H9 (cell line): ENCODE measurements around the gene HOXC12. TPM values are rescaled to one million over a fixed set of nuclear protein-coding genes. Genes with fewer than 3 reads are reported as not detected.

Experiments used
- DNase-seq: peaks from one replicate; pipeline ENCODE4 v3.0.0-alpha.2; 2017
- H2AFZ ChIP-seq: one replicate; pipeline ENCODE4 v1.6.1; 2013; ENCODE audit warnings: mild to moderate bottlenecking, low read length, control low read depth, moderate library complexity
- H2AK5ac ChIP-seq: 2 replicates; pipeline ENCODE4 v1.6.1; 2013; ENCODE audit warnings: low read length, control low read depth, mixed read lengths; ENCODE audit not compliant: insufficient read length
- H2BK120ac ChIP-seq: one replicate; pipeline ENCODE4 v1.6.1; 2013; ENCODE audit warnings: low read depth, mild to moderate bottlenecking, low read length, control low read depth, inconsistent platforms; ENCODE audit not compliant: poor library complexity, severe bottlenecking
- H2BK12ac ChIP-seq: 2 replicates; pipeline ENCODE4 v1.6.1; 2013; ENCODE audit warnings: low read length, control low read depth, mixed read lengths, low read depth; ENCODE audit not compliant: insufficient read length
- H2BK15ac ChIP-seq: 2 replicates; pipeline ENCODE4 v1.6.1; 2013; ENCODE audit warnings: low read depth, low read length, control low read depth
- H2BK20ac ChIP-seq: one replicate; pipeline ENCODE4 v1.6.1; 2013; ENCODE audit warnings: low read depth, mild to moderate bottlenecking, low read length, control low read depth, inconsistent platforms; ENCODE audit not compliant: poor library complexity, severe bottlenecking
- H2BK5ac ChIP-seq: 2 replicates; pipeline ENCODE4 v1.6.1; 2013; ENCODE audit warnings: low read length, control low read depth, mixed read lengths; ENCODE audit not compliant: insufficient read length
- H3K14ac ChIP-seq: 2 replicates; pipeline ENCODE4 v1.6.1; 2013; ENCODE audit warnings: low read length, control low read depth; ENCODE audit not compliant: insufficient read depth
- H3K18ac ChIP-seq: 2 replicates; pipeline ENCODE4 v1.6.1; 2013; ENCODE audit warnings: low read depth, mild to moderate bottlenecking, mixed read lengths, low read length, control low read depth; ENCODE audit not compliant: insufficient read length
- H3K23ac ChIP-seq: 2 replicates; pipeline ENCODE4 v1.6.1; 2013; ENCODE audit warnings: low read length, control low read depth, mixed read lengths, low read depth; ENCODE audit not compliant: insufficient read length
- H3K23me2 ChIP-seq: 2 replicates; pipeline ENCODE4 v1.6.1; 2013; ENCODE audit warnings: low read depth, mild to moderate bottlenecking, mixed read lengths, low read length, control low read depth; ENCODE audit not compliant: insufficient read length, poor library complexity, severe bottlenecking
- H3K27ac ChIP-seq: 2 replicates; pipeline ENCODE4 v1.5.1; 2013; ENCODE audit warnings: low read length, control low read depth, mixed read lengths, low read depth; ENCODE audit not compliant: insufficient read length
- H3K27me3 ChIP-seq: 2 replicates; pipeline ENCODE4 v1.6.1; 2013; ENCODE audit warnings: low read length, control low read depth, inconsistent platforms; ENCODE audit not compliant: insufficient read depth
- H3K4ac ChIP-seq: 2 replicates; pipeline ENCODE4 v1.6.1; 2013; ENCODE audit warnings: low read depth, mild to moderate bottlenecking, control low read depth, inconsistent platforms, low read length, moderate library complexity
- H3K4me1 ChIP-seq: 2 replicates; pipeline ENCODE4 v1.6.1; 2013; ENCODE audit warnings: low read length, control low read depth, inconsistent platforms; ENCODE audit not compliant: insufficient read depth
- H3K4me2 ChIP-seq: 2 replicates; pipeline ENCODE4 v1.6.1; 2013; ENCODE audit warnings: low read length, control low read depth, mixed read lengths; ENCODE audit not compliant: insufficient read length, insufficient read depth
- H3K56ac ChIP-seq: 2 replicates; pipeline ENCODE4 v1.6.1; 2013; ENCODE audit warnings: low read depth, mild to moderate bottlenecking, mixed read lengths, low read length, control low read depth; ENCODE audit not compliant: insufficient read length
- H3K79me1 ChIP-seq: 2 replicates; pipeline ENCODE4 v1.6.1; 2013; ENCODE audit warnings: low read depth, mild to moderate bottlenecking, moderate library complexity, low read length, control low read depth, inconsistent platforms; ENCODE audit not compliant: insufficient read depth, poor library complexity, severe bottlenecking
- H3K79me2 ChIP-seq: 2 replicates; pipeline ENCODE4 v1.6.1; 2013; ENCODE audit warnings: low read length, control low read depth, inconsistent platforms; ENCODE audit not compliant: insufficient read depth
- H3K9ac ChIP-seq: 2 replicates; pipeline ENCODE4 v1.6.1; 2013; ENCODE audit warnings: low read length, control low read depth, mixed read lengths; ENCODE audit not compliant: insufficient read length; ENCODE audit errors: extremely low read depth
- H3K9me3 ChIP-seq: one replicate; pipeline ENCODE4 v1.6.1; 2013; ENCODE audit warnings: low read depth, low read length, inconsistent platforms; ENCODE audit not compliant: control insufficient read depth
- H3T11ph ChIP-seq: one replicate; pipeline ENCODE4 v1.6.1; 2013; ENCODE audit warnings: mild to moderate bottlenecking, low read length, control low read depth, inconsistent platforms
- H4K20me1 ChIP-seq: one replicate; pipeline ENCODE4 v1.6.1; 2013; ENCODE audit not compliant: control insufficient read depth, insufficient read length, insufficient read depth
- H4K5ac ChIP-seq: 2 replicates; pipeline ENCODE4 v1.6.1; 2013; ENCODE audit warnings: low read depth, mild to moderate bottlenecking, mixed read lengths, low read length, control low read depth; ENCODE audit not compliant: insufficient read length
- H4K8ac ChIP-seq: replicated peaks from 2 replicates; pipeline ENCODE4 v1.6.1; 2013; ENCODE audit warnings: low read length, control low read depth, mixed read lengths, low read depth; ENCODE audit not compliant: insufficient read length
- H4K91ac ChIP-seq: 2 replicates; pipeline ENCODE4 v1.6.1; 2013; ENCODE audit warnings: low read depth, mild to moderate bottlenecking, moderate library complexity, mixed read lengths, low read length, control low read depth; ENCODE audit not compliant: insufficient read length
- H3K27ac Mint-ChIP-seq, 3 experiments: 2 replicates in 2 of 3; 3 replicates in 1 of 3; pipeline ENCODE4 v1.8.0; 2020 to 2021; ENCODE audit warnings: mixed read lengths in 3 of 3, mild to moderate bottlenecking in 1 of 3, moderate library complexity in 1 of 3
- H3K27me3 Mint-ChIP-seq: 2 replicates; pipeline ENCODE4 v1.8.0; 2021; ENCODE audit warnings: low read depth, mild to moderate bottlenecking, moderate library complexity, mixed read lengths
- H3K36me3 Mint-ChIP-seq, 3 experiments: 2 replicates in 2 of 3; 3 replicates in 1 of 3; pipeline ENCODE4 v1.8.0; 2020 to 2021; ENCODE audit warnings: low read depth in 3 of 3, mixed read lengths in 3 of 3; ENCODE audit not compliant: insufficient read depth in 1 of 3
- H3K4me1 Mint-ChIP-seq, 2 experiments: 2 replicates each; pipeline ENCODE4 v1.8.0; 2020; ENCODE audit warnings: mixed read lengths in 2 of 2
- H3K4me3 Mint-ChIP-seq, 2 experiments: 2 replicates in 1 of 2; 3 replicates in 1 of 2; pipeline ENCODE4 v1.8.0; 2020 to 2021; ENCODE audit warnings: mild to moderate bottlenecking in 2 of 2, mixed read lengths in 2 of 2, moderate library complexity in 1 of 2
- H3K9me3 Mint-ChIP-seq, 2 experiments: 2 replicates in 1 of 2; 3 replicates in 1 of 2; pipeline ENCODE4 v1.8.0; 2020; ENCODE audit warnings: mild to moderate bottlenecking in 2 of 2, mixed read lengths in 2 of 2, moderate library complexity in 1 of 2
- WGBS: extraction: QIAGEN DNeasy Blood & Tissue Kit; methylation state at CpG from one replicate; pipeline ENCODE4 v1.1.7; 2013; ENCODE audit warnings: missing lambda C conversion rate, low lambda C conversion rate, mixed read lengths; ENCODE audit not compliant: insufficient read length; ENCODE audit errors: extremely low coverage; 5-methylcytosine and 5-hydroxymethylcytosine counted together
- total RNA-seq: library from RNA; stranded (reverse); gene quantifications from 2 replicates; pipeline ENCODE4 v1.2.1, GENCODE V29; 2021
- TF ChIP-seq, protein P1 (sequence below): fragments of 200-600 bp; sonication (generic); conservative IDR thresholded peaks from 3 replicates; pipeline ENCODE4 v1.8.0; 2021; ENCODE audit warnings: antibody characterized with exemption, mild to moderate bottlenecking

The HOXC12 gene
- total RNA-seq, 1 experiment from 2014 or later, result not detected

DNA sequence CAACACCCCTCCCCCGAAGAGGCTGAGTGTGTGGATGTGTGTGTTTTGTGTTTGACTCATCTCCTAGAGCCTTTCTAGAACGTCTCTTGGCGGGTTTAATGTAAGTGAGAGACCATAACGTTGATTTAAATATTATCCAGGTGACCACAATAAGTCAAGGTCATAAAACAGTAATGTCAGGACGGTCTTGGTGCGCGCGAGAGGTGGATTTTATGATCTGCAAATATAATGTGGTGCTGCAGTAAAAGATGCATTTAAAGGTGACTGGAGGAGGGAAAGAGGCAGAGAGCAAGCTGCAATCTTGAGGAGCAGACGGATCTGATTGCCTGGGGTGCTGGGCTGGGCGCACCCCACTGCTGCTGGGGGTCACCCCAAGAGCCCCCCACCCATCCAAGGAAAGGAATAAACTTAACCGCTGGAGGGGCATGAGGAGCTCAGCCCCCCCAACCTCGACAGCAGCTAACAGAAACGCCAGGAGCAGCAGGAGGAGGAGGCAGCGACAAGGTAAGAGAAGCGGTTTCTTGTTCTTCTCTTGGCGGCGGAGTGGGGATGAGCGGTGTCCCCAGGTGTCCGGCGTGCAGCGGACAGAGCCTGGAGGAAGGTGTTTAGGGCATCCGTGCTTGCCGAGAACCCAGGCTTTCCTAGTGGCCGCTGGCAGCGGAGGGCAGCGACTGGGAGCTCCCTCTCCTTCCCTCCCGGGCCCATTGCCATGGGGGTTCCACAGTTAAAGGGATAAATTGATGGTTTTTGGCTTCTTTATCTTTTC lies 35.8 kb downstream of the HOXC12 start:
- Histone ChIP-seq H3K9ac (no peak overlapping the region), H4K91ac (no peak overlapping the region), H4K8ac (no peak overlapping the region), H4K20me1 (no peaks in the 10 kb centered on the region), H3K27me3 (peaks cover 100% of the 10 kb centered on the region), H2BK12ac (no peak overlapping the region), H3K4ac (no peak overlapping the region), H3K14ac (no peak overlapping the region), H3K56ac (no peak overlapping the region), H3K18ac (no peak overlapping the region), H2BK15ac (no peak overlapping the region), H3K79me1 (no peaks in the 10 kb centered on the region), H2AK5ac (no peak overlapping the region), H2BK120ac (no peak overlapping the region), H3K23ac (no peak overlapping the region), H2BK20ac (no peak overlapping the region), H3K4me2 (no peak overlapping the region), H3K9me3 (no peaks in the 10 kb centered on the region), H3K4me1 (no peaks in the 10 kb centered on the region), H3T11ph (no peak overlapping the region), H2AFZ (no peak overlapping the region), H4K5ac (no peak overlapping the region), H3K23me2 (no peaks in the 10 kb centered on the region), H3K79me2 (no peaks in the 10 kb centered on the region), H2BK5ac (no peak overlapping the region), H3K27ac (no peak overlapping the region)
- H3K4me3 Mint-ChIP-seq, result no peak overlapping the region
- no peak overlapping the region for H3K27ac Mint-ChIP-seq
- TF ChIP-seq, protein P1, sequence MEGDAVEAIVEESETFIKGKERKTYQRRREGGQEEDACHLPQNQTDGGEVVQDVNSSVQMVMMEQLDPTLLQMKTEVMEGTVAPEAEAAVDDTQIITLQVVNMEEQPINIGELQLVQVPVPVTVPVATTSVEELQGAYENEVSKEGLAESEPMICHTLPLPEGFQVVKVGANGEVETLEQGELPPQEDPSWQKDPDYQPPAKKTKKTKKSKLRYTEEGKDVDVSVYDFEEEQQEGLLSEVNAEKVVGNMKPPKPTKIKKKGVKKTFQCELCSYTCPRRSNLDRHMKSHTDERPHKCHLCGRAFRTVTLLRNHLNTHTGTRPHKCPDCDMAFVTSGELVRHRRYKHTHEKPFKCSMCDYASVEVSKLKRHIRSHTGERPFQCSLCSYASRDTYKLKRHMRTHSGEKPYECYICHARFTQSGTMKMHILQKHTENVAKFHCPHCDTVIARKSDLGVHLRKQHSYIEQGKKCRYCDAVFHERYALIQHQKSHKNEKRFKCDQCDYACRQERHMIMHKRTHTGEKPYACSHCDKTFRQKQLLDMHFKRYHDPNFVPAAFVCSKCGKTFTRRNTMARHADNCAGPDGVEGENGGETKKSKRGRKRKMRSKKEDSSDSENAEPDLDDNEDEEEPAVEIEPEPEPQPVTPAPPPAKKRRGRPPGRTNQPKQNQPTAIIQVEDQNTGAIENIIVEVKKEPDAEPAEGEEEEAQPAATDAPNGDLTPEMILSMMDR, result no peak
- peaks cover 3 to 6% of the 10 kb centered on the region in 2 experiments; a peak in 4 of 5 replicates for H3K9me3 Mint-ChIP-seq
- no peak for DNase-seq
- no peaks in the 10 kb centered on the region; a peak in 1 of 7 replicates for H3K36me3 Mint-ChIP-seq
- H3K27me3 Mint-ChIP-seq, result peaks cover 100% of the 10 kb centered on the region
- WGBS, result no CpG with 5 or more reads among the region's 27 CpGs
- H3K4me1 Mint-ChIP-seq, result peaks cover 10 to 21% of the 10 kb centered on the region in 2 experiments
